Non-pigmented ciliary epithelial cell (primary cell): ENCODE data around the gene FOXA1.
A peak's percentile ranks its signal among the peaks of the same experiment; 100 is the strongest.

ENCODE experiments used
- DNase-seq: peaks from one replicate; pipeline ENCODE4 v3.0.0-alpha.2; 2010; ENCODE audit warnings: low read depth

The FOXA1 gene

GRCh38 chr14:37594971-37595808 lies at the start of gene FOXA1, which contains the start of gene TTC6:
FOXA1 (minus strand) TSS chr14:37595249; CDS start chr14:37594972, 277 bp downstream.
TTC6 (plus strand) TSS chr14:37595629; CDS start chr14:37622065, 26,436 bp downstream.
- DNase-seq = no peak

GRCh38 chr14:37643701-37644100 lies 48.7 kb upstream of the FOXA1 start:
- DNase-seq = no peak

GRCh38 chr14:37642125-37642524 lies 47.1 kb upstream of the FOXA1 start:
- no peak for DNase-seq

- no peak for DNase-seq
Measured at GRCh38 chr14:37641117-37641516, 46.1 kb upstream of the FOXA1 start.

- DNase-seq = no peak
Measured at GRCh38 chr14:37638599-37638998, 43.5 kb upstream of the FOXA1 start.

- no peak for DNase-seq
Measured at GRCh38 chr14:37637341-37637740, 42.3 kb upstream of the FOXA1 start.

- no peak for DNase-seq
Measured at GRCh38 chr14:37625597-37626595, 30.8 kb upstream of the FOXA1 start.

GRCh38 chr14:37623971-37624370 lies 28.9 kb upstream of the FOXA1 start:
- DNase-seq = no peak

GRCh38 chr14:37623426-37623951 lies 28.4 kb upstream of the FOXA1 start:
- peak; percentile 35 for DNase-seq

- no peak for DNase-seq
Measured at GRCh38 chr14:37622231-37622923, 27.3 kb upstream of the FOXA1 start.

GRCh38 chr14:37620856-37621255 lies 25.8 kb upstream of the FOXA1 start:
- DNase-seq = no peak

GRCh38 chr14:37618498-37619028 lies 23.5 kb upstream of the FOXA1 start:
- no peak for DNase-seq

- DNase-seq = no peak
Measured at GRCh38 chr14:37617864-37618365, 22.9 kb upstream of the FOXA1 start.

GRCh38 chr14:37616853-37617252 lies 21.8 kb upstream of the FOXA1 start:
- no peak for DNase-seq

- no peak for DNase-seq
Measured at GRCh38 chr14:37615582-37616289, 20.7 kb upstream of the FOXA1 start.

GRCh38 chr14:37610945-37611523 lies 16.0 kb upstream of the FOXA1 start:
- DNase-seq = no peak

- DNase-seq = no peak
Measured at GRCh38 chr14:37608649-37609048, 13.6 kb upstream of the FOXA1 start.

- no peak for DNase-seq
Measured at GRCh38 chr14:37606678-37607077, 11.6 kb upstream of the FOXA1 start.

- DNase-seq = no peak
Measured at GRCh38 chr14:37603688-37604251, 8.7 kb upstream of the FOXA1 start.
